ENCODE results near the gene SLC39A13.

DNA sequence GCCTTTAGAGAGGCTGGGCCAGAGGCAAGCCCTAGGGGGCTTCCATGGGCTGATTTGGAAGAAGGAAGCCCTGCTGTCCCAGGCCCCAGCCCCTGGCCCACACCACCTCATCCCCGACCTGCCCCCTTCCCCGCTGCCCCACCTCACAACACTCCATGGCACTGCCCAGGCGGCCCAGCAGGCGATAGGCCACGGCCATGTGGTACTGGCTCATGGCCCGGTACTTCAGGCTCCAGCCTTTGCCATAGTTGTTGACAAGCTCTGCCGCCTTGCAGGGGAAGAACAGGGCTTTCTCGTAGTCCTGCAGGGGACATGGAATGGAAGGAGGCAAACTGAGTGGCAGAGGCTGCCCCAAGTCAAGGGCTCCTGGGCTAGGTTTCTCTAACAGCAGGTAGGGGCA, 34.1 kb downstream of the SLC39A13 start:
- TF ChIP-seq CTCF (IDR thresholded peaks at IDR 0.05) (no peak), POLR2A (IDR thresholded peaks at IDR 0.05) (no peak), POLR2AphosphoS5 (IDR thresholded peaks at IDR 0.05) (no peak), EP300 (IDR thresholded peaks at IDR 0.05) (no peak)

Measured in gastroesophageal sphincter (tissue), 3 donors.